HG02870 (cell line): ENCODE results near the gene LMAN2L.

Experiments
- ATAC-seq: cut with Tn5 transposase; IDR thresholded peaks from one replicate; pipeline ENCODE4 v1.9.1; 2021; ENCODE audit warnings: mild to moderate bottlenecking, moderate library complexity; ENCODE audit not compliant: unreplicated experiment

Gene LMAN2L

GRCh38 chr2:96710985-96711384 lies 28.9 kb downstream of the LMAN2L start:
- no peak for ATAC-seq

DNA sequence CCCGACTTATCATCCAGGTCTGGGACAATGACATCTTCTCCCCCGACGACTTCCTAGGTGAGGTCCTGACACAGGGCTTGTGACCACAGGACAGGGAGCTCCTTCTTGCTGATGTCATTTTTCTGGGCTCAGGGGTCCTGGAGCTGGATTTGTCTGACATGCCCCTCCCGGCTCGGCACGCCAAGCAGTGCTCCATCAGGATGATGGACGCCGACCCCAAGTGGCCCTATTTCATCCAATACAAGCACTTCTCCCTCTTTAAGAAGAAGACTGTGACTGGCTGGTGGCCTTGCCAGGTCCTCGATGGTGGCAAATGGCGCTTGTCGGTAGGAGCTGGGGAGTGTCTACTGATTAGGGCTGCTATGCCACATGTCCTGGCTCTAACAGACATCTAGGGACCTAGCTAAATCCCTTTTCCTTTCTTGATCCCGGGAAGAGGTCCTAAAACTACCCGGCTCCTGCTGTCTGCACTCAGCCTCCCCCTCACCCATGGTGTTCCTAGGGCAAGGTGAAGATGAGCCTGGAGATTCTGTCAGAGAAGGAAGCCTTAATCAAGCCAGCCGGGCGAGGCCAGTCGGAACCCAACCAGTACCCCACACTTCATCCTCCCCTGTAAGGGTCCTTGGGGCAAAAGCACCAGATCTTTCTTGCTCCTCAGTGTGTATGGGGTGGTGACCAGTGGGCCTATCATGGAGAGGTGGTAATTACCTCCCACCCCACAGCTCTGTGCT lies 36.7 kb downstream of the LMAN2L start:
- ATAC-seq: no peak

GRCh38 chr2:96702098-96702785 lies 37.6 kb downstream of the LMAN2L start:
- ATAC-seq: no peak

- ATAC-seq: no peak
Measured at GRCh38 chr2:96701636-96702035, 38.2 kb downstream of the LMAN2L start.

DNA sequence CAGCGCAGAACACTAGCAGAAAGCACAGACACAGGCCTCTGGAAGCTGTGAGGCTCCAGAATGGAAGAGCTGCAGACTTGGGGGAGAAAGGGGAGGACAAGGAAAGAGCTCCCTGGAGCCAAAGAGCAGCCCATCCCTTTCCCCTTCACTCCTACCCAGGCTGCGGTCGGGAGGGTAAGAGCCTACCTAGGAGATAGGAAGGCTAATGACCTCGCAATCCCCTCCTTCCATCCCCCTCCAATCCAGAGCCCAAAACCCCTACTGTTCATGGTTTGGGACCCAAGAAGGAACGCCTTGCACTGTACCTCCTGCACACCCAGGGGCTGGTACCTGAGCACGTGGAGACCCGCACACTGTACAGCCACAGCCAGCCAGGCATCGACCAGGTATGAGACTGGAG lies 39.8 kb downstream of the LMAN2L start:
- no peak for ATAC-seq

DNA sequence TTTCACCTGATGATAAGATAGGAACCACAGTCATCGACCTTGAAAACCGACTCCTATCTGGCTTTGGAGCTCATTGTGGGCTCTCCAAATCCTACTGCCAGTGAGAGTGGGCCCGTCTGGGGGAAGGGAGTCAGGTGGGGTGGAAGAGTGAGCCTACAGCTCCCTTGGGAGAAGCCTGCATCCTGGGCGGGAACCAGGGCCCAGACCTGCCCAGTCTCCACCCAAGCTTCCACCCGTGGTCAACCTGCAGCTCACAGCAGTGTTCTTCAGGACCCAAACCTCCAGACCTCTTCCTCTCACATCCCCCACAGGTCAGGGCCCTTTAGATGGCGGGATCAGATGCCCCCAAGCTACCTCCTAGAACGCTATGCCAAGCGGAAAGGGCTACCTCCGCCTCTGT lies 40.2 kb downstream of the LMAN2L start:
- ATAC-seq: no peak

DNA sequence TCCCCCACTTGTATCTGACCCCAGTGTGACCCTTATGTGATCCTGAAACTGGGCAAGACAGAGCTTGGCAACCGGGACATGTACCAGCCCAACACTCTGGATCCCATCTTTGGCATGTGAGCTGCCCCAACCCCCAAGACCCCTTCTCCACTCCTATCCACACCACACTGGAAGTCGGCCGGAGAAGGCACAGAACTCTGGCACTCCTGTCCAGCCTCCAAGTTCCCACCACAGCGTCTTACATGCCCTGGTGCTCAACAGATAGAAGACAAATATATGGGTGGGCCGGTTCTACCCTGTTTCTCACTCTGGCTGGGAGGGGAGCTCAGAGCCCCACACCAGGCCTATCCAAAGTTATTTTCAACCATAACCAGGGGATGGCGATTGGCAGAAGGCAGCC lies 40.8 kb downstream of the LMAN2L start:
- no peak for ATAC-seq

- no peak for ATAC-seq
Measured at GRCh38 chr2:96698221-96698861, 41.5 kb downstream of the LMAN2L start.

DNA sequence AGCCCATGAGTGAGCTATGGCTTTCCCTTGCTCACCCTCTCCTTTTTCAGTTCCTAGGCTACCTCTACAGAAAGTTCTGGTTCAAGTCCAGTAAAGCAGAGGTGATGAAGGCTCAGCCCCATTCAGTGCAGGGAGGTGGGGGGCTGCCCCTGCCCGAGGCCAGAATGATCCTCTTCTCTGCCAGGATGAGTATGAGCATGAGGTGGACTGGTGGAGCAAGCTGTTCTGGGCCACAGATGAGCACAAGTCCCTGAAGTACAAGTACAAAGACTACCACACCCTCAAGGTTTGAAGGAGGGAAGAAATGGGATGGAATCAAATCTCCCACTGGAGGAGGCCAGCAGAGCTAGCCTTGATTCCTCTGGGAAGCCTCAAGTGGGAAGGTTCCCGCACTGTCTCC lies 42.4 kb downstream of the LMAN2L start:
- ATAC-seq: no peak

- no peak for ATAC-seq
Measured at GRCh38 chr2:96695602-96696001, 44.3 kb downstream of the LMAN2L start.

DNA sequence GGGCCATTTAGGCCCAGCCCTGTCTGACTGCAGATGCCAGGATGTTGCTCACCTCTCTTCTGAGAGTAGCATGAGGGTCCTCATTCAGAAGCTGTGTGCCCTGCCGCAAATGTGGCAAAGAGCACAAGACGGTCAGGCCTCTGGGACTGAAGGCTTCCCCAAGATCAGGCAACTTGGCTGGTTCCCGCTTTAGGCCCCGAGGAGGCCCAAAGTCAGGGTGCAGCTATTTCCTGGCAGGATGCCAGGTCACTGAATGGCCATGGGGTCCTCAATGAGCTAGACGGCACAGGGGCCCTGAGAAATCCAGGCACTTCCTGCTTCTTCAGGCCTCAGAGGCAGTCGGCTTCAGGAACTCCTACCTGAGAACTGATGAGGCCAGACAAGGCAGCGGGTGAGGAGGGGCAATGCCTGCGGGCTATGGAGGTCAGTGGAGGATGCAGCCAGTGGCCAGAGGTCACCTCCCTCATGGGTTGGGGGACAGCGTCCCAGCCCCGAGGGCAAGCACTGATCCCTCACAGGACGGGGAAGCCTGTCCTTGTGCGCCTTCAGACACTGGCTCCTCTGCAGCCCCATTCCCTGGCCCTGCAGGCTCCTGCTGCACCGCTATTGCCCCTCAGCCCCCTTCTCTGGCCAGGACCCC lies 44.9 kb downstream of the LMAN2L start:
- ATAC-seq: no peak

GRCh38 chr2:96694279-96694678 lies 45.6 kb downstream of the LMAN2L start:
- ATAC-seq: no peak

DNA sequence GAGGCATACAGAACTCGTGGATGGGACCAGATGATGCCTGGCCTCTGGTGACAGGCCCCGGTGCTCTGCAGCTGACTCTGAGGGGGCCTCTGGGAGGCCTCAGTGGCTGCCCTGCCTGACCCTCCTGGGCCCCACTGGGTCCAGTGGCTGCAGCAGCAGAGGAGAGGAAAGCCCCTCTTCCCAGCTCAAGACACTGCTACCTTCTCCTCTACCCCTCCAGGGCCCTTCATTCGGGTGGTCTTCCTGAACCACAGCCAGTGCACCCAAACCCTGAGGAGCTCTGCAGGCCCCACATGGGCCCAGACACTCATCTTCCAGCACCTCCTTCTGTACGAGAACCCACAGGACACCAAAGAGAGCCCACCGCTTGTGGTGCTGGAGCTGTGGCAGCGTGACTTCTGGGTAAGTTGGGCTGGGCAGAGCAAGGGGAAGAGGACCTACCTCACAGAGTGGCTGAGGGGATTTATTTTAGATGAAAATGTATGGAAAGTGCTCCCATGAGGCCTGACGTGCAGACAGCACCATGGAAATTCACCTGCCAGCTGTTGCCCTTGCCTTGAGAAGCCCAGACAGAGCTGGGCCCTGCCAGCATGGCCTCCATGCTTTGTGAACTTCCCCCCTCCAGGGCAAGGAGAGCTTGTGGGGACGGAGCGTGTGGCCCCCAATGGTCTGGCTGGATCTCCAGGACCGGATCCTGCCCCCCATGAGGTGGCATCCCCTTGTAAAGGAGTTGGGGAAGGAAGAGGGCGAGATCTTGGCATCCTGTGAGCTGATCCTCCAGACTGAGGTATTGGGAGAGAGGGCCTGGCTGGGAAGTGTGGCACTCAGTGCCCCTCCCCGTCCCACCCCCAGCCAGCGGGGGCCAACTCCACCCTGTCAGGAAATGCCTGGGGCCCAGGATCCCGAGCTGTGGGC lies 46.3 kb downstream of the LMAN2L start:
- ATAC-seq: no peak

- ATAC-seq: no peak
Measured at GRCh38 chr2:96692094-96692971, 47.5 kb downstream of the LMAN2L start.

- no peak for ATAC-seq
Measured at GRCh38 chr2:96691022-96691612, 48.7 kb downstream of the LMAN2L start.

GRCh38 chr2:96690306-96691021 lies 49.4 kb downstream of the LMAN2L start:
- ATAC-seq: no peak

GRCh38 chr2:96689431-96689991 lies 50.4 kb downstream of the LMAN2L start:
- ATAC-seq: no peak
